Keratinocyte (primary cell): ENCODE data around the gene STOM. TPM values are rescaled to one million over a fixed set of nuclear protein-coding genes. Genes with fewer than 3 reads are reported as not detected.

Source experiments
- DNase-seq: peaks from one replicate; pipeline ENCODE4 v3.0.0-alpha.2; 2011; ENCODE audit warnings: low read depth, missing footprints, low spot score
- FAIRE-seq: peaks from 2 replicates; lab custom pipeline; 2011; peaks lifted over from hg19 to GRCh38; lab: Jason Lieb, UNC
- H2AFZ ChIP-seq: 2 replicates; pipeline ENCODE4 v1.6.0; 2012; ENCODE audit warnings: low read length, control low read depth, inconsistent platforms; ENCODE audit not compliant: control insufficient read depth
- H3K27ac ChIP-seq: 2 replicates; pipeline ENCODE4 v1.5.1; 2011; ENCODE audit warnings: low read length; ENCODE audit not compliant: control insufficient read depth, insufficient read depth
- H3K27me3 ChIP-seq: 3 replicates; pipeline ENCODE4 v1.6.0; 2011; ENCODE audit warnings: low read length; ENCODE audit not compliant: control insufficient read depth, insufficient read depth; ENCODE audit errors: extremely low read depth
- H3K36me3 ChIP-seq, 2 experiments: 2 replicates in 1 of 2; 3 replicates in 1 of 2; pipeline ENCODE4 v1.5.1; 2011; ENCODE audit warnings: low read length in 2 of 2, mild to moderate bottlenecking in 1 of 2; ENCODE audit not compliant: control insufficient read depth in 2 of 2, insufficient read depth in 2 of 2; ENCODE audit errors: extremely low read depth in 1 of 2
- H3K4me1 ChIP-seq: 3 replicates; pipeline ENCODE4 v1.5.1; 2011; ENCODE audit warnings: low read length; ENCODE audit not compliant: control insufficient read depth, insufficient read depth; ENCODE audit errors: extremely low read depth
- H3K4me2 ChIP-seq: 3 replicates; pipeline ENCODE4 v1.6.0; 2011; ENCODE audit warnings: low read depth, low read length; ENCODE audit not compliant: control insufficient read depth, insufficient read depth; ENCODE audit errors: extremely low read depth
- H3K4me3 ChIP-seq, 3 experiments: fragments of 200-600 bp in 1 of 3; sonication (generic) in 1 of 3; 2 replicates in 2 of 3; 3 replicates in 1 of 3; pipeline ENCODE4 v1.5.1; 2011 to 2016; ENCODE audit warnings: low read length in 3 of 3, mild to moderate bottlenecking in 3 of 3, control low read depth in 2 of 3, inconsistent platforms in 1 of 3, low read depth in 1 of 3, mixed read lengths in 1 of 3, mixed run types in 1 of 3, moderate library complexity in 1 of 3; ENCODE audit not compliant: control insufficient read depth in 2 of 3, insufficient read depth in 2 of 3; ENCODE audit errors: extremely low read depth in 1 of 3
- H3K79me2 ChIP-seq: 2 replicates; pipeline ENCODE4 v1.6.0; 2012; ENCODE audit warnings: low read length; ENCODE audit not compliant: control insufficient read depth, insufficient read depth
- H3K9ac ChIP-seq: 3 replicates; pipeline ENCODE4 v1.6.0; 2011; ENCODE audit warnings: low read length; ENCODE audit not compliant: control insufficient read depth, insufficient read depth; ENCODE audit errors: extremely low read depth
- H3K9me1 ChIP-seq: 3 replicates; pipeline ENCODE4 v1.6.0; 2011; ENCODE audit warnings: low read length; ENCODE audit not compliant: control insufficient read depth, insufficient read depth; ENCODE audit errors: extremely low read depth
- H3K9me3 ChIP-seq: 2 replicates; pipeline ENCODE4 v1.5.1; 2012; ENCODE audit warnings: low read depth, low read length; ENCODE audit not compliant: control insufficient read depth
- H4K20me1 ChIP-seq: 3 replicates; pipeline ENCODE4 v1.6.0; 2011; ENCODE audit warnings: low read length; ENCODE audit not compliant: control insufficient read depth, insufficient read depth; ENCODE audit errors: extremely low read depth
- EZH2 ChIP-seq: IDR thresholded peaks from one replicate; pipeline ENCODE4 v1.6.1; 2012; ENCODE audit warnings: inconsistent platforms, mild to moderate bottlenecking, low read length, moderate library complexity
- dilution Hi-C: fragments of 300-500 bp; cut with MboI; formaldehyde crosslinking; loops from one replicate; pipeline ENCODE4 v1.7.0; 2020; ENCODE audit warnings: low sequenced_read_pairs; ENCODE audit not compliant: extremely low pct_ligation_motif_present
- polyA plus RNA-seq, 5 experiments: library from polyadenylated mRNA; depleted of rRNA in 3 of 5; stranded (reverse) in 3 of 5; stranded (forward) in 1 of 5; unstranded in 1 of 5; fragments of >200 nt; gene quantifications; 1 replicate in 1 of 5; 2 replicates in 3 of 5; 3 replicates in 1 of 5; pipeline versions ENCODE4 v1.2.1 to v1.2.3, GENCODE V29; 2011 to 2012; ENCODE audit warnings: missing spikeins in 2 of 5, low read depth in 1 of 5, low replicate concordance in 1 of 5
- TF ChIP-seq, protein P1 (sequence below), 3 experiments: IDR thresholded peaks in 1 of 3; conservative IDR thresholded peaks in 1 of 3; optimal IDR thresholded peaks in 1 of 3; 2 replicates in 2 of 3; 3 replicates in 1 of 3; pipeline versions ENCODE3 to v1.5.1; 2011; ENCODE audit warnings: low read length in 3 of 3, mild to moderate bottlenecking in 3 of 3, moderate library complexity in 2 of 3, control low read depth in 1 of 3, inconsistent platforms in 1 of 3; ENCODE audit not compliant: insufficient read depth in 2 of 3; ENCODE audit errors: extremely low read depth in 1 of 3

STOM gene
- polyA plus RNA-seq, 1 donor (not counting 4 experiments of a cell fraction or from before 2014, with no cell fraction given) = 121 TPM

GRCh38 chr9:121289026-121289771 lies 80.9 kb downstream of the STOM start:
- dilution Hi-C loops = no loop called here
- Histone ChIP-seq H3K9me3 (no peaks in the 10 kb centered on the region), H4K20me1 (no peaks in the 10 kb centered on the region), H2AFZ (peak overlapping the region; percentile 74), H3K27ac (peak overlapping the region; percentile 100), H3K79me2 (peaks cover 1% of the 10 kb centered on the region), H3K4me3 (peak overlapping the region in 2 of 3 experiments; percentile 28 to 30), H3K9me1 (no peaks in the 10 kb centered on the region), H3K27me3 (no peaks in the 10 kb centered on the region), H3K4me2 (peak overlapping the region; percentile 74), H3K36me3 (peaks cover 0 to 18% of the 10 kb centered on the region in 2 experiments), H3K9ac (peak overlapping the region; percentile 91), H3K4me1 (peaks cover 55% of the 10 kb centered on the region)
- no peak for DNase-seq
- TF ChIP-seq, protein P1, sequence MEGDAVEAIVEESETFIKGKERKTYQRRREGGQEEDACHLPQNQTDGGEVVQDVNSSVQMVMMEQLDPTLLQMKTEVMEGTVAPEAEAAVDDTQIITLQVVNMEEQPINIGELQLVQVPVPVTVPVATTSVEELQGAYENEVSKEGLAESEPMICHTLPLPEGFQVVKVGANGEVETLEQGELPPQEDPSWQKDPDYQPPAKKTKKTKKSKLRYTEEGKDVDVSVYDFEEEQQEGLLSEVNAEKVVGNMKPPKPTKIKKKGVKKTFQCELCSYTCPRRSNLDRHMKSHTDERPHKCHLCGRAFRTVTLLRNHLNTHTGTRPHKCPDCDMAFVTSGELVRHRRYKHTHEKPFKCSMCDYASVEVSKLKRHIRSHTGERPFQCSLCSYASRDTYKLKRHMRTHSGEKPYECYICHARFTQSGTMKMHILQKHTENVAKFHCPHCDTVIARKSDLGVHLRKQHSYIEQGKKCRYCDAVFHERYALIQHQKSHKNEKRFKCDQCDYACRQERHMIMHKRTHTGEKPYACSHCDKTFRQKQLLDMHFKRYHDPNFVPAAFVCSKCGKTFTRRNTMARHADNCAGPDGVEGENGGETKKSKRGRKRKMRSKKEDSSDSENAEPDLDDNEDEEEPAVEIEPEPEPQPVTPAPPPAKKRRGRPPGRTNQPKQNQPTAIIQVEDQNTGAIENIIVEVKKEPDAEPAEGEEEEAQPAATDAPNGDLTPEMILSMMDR (optimal IDR thresholded peaks at IDR 0.05 in 1 of 3, IDR thresholded peaks at IDR 0.05 in 1 of 3, conservative IDR thresholded peaks at IDR 0.05 in 1 of 3; ENCODE audit: extremely low read depth in 1 of 3, insufficient read depth in 2 of 3, low read length in 3 of 3) = no peak
- no peak for TF ChIP-seq EZH2
- FAIRE-seq = peak; percentile 88

Other genes starting within 250 kb of the STOM start
- 21.5 to 42.8 TPM (median 41.2 TPM) in 3 replicates for gene RAB14, start 168.4 kb downstream of the STOM start, polyA plus RNA-seq
- gene GSN, start 102.1 kb downstream of the STOM start, polyA plus RNA-seq = 166 to 348 TPM (median 287 TPM) in 3 replicates
- 0.05 TPM in 1 of 3 replicates, not detected in the others for gene GGTA1, start 129.6 kb upstream of the STOM start, polyA plus RNA-seq